HG03045 (cell line): ENCODE results near the gene CYB5B.

Experiments
- ATAC-seq: cut with Tn5 transposase; IDR thresholded peaks from one replicate; pipeline ENCODE4 v1.9.1; 2021; ENCODE audit warnings: mild to moderate bottlenecking, moderate library complexity; ENCODE audit not compliant: unreplicated experiment

The CYB5B gene

GRCh38 chr16:69514356-69514755, 89.9 kb downstream of the CYB5B start:
- no peak for ATAC-seq
